Measurements from ENCODE around the gene LRP10. TPM values are rescaled to one million over a fixed set of nuclear protein-coding genes. Genes with fewer than 3 reads are reported as not detected.

Gene LRP10
- polyA plus RNA-seq, 1 experiment: 87.8 TPM

DNA sequence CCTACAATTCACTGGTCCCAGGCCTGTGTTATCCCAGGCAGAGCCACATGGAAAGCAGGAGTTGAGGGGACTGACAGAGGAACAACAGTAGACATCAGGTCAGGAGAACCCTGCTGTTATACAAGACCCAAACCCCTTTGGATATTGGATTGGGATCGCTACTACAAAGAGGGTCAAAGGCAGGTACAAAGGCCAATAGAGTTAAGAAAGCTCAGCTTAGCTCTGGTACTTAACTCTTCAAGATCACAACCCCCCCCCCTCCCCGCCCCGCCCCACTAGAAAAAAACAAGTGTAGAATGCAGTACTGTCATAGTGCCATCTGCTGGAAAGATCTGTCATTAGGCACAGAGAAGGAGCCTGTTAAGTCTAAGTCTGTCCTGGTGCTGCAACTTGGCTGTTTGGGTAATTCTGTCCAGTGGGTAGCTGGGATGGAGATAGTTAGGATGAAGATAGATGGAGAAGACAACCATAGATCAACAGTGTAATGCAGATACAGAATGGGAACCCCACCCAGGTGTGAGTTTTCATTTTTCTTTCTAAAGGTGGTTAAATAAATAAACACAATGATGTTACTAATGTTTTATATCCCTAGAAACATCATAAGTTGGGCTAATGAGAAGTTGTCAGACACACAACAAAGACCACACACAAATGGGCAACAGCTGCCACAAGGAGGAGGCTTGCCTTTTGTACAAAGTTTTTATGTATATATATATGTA, 28.7 kb downstream of the LRP10 start:
- POLR2A ChIA-PET: interaction anchor here (0.7 kb wide), 1 partner anchor 66 kb away, joined by 3 read pairs; no protein-coding TSS in a partner anchor
- Histone ChIP-seq H3K27ac (ENCODE audit: low read depth, low read length) (no peak overlapping the region), H3K4me3 (ENCODE audit: low read depth, low read length) (no peak overlapping the region), H3K9me3 (ENCODE audit: control insufficient read depth, insufficient read depth, low read length) (no peaks in the 10 kb centered on the region), H3K27me3 (ENCODE audit: control insufficient read depth, insufficient read depth, low read length) (no peaks in the 10 kb centered on the region)
- CTCF ChIA-PET: interaction anchor here (0.5 to 9.0 kb wide), 33 partner anchors 9 to 512 kb away, joined by 3 to 89 read pairs (median 6); partner anchors contain the start of genes LRP10, MRPL52, PRMT5 and RBM23
- DNase-seq (ENCODE audit: low read depth, low spot score): peak; percentile 53
- TF ChIP-seq, protein P1, sequence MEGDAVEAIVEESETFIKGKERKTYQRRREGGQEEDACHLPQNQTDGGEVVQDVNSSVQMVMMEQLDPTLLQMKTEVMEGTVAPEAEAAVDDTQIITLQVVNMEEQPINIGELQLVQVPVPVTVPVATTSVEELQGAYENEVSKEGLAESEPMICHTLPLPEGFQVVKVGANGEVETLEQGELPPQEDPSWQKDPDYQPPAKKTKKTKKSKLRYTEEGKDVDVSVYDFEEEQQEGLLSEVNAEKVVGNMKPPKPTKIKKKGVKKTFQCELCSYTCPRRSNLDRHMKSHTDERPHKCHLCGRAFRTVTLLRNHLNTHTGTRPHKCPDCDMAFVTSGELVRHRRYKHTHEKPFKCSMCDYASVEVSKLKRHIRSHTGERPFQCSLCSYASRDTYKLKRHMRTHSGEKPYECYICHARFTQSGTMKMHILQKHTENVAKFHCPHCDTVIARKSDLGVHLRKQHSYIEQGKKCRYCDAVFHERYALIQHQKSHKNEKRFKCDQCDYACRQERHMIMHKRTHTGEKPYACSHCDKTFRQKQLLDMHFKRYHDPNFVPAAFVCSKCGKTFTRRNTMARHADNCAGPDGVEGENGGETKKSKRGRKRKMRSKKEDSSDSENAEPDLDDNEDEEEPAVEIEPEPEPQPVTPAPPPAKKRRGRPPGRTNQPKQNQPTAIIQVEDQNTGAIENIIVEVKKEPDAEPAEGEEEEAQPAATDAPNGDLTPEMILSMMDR (IDR thresholded peaks at IDR 0.05; ENCODE audit: low read depth, low read length): peak; percentile 66

DNA sequence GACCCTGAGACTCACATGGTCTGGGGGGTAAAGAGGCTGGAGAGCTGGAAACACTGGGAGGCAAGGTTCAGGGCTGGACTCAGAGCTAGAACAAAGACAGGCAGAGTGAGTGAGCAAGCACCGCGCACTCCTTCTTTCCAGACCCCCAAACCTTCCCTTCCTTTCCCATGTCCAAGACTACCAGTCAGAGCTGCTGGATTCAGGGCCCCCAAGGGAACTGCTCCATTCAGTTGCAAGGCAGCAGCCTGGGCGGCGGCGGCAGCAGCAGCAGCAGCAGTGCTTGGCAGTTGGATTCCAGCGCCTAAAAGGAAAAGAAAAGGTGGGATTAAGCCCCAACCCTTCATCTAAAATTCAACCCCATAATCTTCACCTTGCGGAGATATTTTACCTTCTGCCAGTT, 30.3 kb downstream of the LRP10 start:
- no peak for DNase-seq (ENCODE audit: low read depth, low spot score)
- Histone ChIP-seq H3K27me3 (ENCODE audit: control insufficient read depth, insufficient read depth, low read length) (no peaks in the 10 kb centered on the region), H3K4me3 (ENCODE audit: low read depth, low read length) (no peak overlapping the region), H3K27ac (ENCODE audit: low read depth, low read length) (no peak overlapping the region), H3K9me3 (ENCODE audit: control insufficient read depth, insufficient read depth, low read length) (no peaks in the 10 kb centered on the region)
- ChIA-PET POLR2A (no interaction called here), CTCF (interaction anchor here (0.7 to 9.0 kb wide), 11 partner anchors 9 to 346 kb away, joined by 3 to 89 read pairs (median 7); partner anchors contain the start of gene LRP10)
- TF ChIP-seq, protein P1 (IDR thresholded peaks at IDR 0.05; ENCODE audit: low read depth, low read length): no peak

DNA sequence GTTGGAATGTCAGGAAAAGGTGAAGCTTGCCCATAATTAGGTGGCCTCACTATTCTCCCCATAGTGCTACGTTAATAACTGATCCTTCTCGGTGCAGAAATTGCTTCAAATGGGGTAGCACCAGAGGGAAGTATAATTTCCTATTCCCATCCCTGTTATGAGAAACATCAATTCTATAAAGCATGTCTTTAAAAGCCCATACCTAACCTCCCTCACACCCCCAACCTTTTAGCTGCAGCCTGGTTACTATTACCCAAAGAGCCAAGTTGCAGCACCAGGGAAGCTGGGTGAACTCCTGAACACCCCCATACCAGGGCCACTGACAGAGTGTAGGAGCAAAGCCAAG, 32.2 kb downstream of the LRP10 start:
- ChIA-PET CTCF (interaction anchor here (1.5 to 9.0 kb wide), 4 partner anchors 31 to 348 kb away, joined by 3 to 89 read pairs (median 44); partner anchors contain the start of gene LRP10), POLR2A (no interaction called here)
- Histone ChIP-seq H3K9me3 (ENCODE audit: control insufficient read depth, insufficient read depth, low read length) (no peaks in the 10 kb centered on the region), H3K4me3 (ENCODE audit: low read depth, low read length) (no peak overlapping the region), H3K27me3 (ENCODE audit: control insufficient read depth, insufficient read depth, low read length) (no peaks in the 10 kb centered on the region), H3K27ac (ENCODE audit: low read depth, low read length) (no peak overlapping the region)
- DNase-seq (ENCODE audit: low read depth, low spot score): no peak
- TF ChIP-seq, protein P1 (IDR thresholded peaks at IDR 0.05; ENCODE audit: low read depth, low read length): no peak

DNA sequence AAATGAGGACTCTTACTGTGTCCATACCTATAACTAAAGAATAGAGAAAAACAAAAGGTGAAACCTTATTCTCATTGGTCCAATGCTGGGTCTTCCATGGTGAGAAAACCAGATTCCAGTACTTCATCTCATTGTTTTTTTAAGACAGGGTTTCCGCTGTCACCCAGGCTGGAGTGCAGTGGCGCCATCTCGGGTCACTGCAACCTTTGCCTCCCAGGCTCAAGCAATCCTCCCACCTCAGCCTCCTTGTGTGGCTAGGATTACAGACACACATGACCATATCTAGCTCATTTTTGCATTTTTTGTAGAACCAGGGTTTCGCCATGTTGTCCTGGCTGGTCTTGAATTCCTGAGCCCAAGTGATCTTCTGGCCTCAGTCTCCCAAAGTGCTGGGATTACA, 34.1 kb downstream of the LRP10 start:
- no peak overlapping the region for H3K27ac ChIP-seq (ENCODE audit: low read depth, low read length)
- no peaks in the 10 kb centered on the region for H3K9me3 ChIP-seq (ENCODE audit: control insufficient read depth, insufficient read depth, low read length)
- no peak overlapping the region for H3K4me3 ChIP-seq (ENCODE audit: low read depth, low read length)
- ChIA-PET POLR2A (no interaction called here), CTCF (no interaction called here)
- no peak for DNase-seq (ENCODE audit: low read depth, low spot score)
- no peaks in the 10 kb centered on the region for H3K27me3 ChIP-seq (ENCODE audit: control insufficient read depth, insufficient read depth, low read length)
- TF ChIP-seq, protein P1 (IDR thresholded peaks at IDR 0.05; ENCODE audit: low read depth, low read length): no peak

DNA sequence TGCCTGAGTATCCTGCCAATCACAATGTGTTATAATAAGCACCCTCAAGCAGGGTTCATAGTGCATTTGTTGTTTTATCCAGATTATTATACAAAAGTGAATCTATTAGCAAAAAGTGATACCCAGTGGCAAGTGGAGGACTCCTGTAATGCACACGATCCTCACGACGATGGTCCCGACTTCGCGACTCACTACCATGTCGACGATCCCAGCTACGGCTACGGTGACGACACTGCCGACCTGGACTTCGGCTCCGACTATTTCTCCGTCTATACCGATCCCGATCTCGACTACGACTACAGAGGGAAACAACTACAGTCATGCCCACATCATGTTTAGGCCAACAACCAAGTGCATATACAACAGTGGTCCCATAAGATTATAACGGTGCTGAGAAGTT, 34.5 kb downstream of the LRP10 start:
- CTCF ChIA-PET: no interaction called here
- POLR2A ChIA-PET: no interaction called here
- no peaks in the 10 kb centered on the region for H3K27me3 ChIP-seq (ENCODE audit: control insufficient read depth, insufficient read depth, low read length)
- no peak overlapping the region for H3K4me3 ChIP-seq (ENCODE audit: low read depth, low read length)
- DNase-seq (ENCODE audit: low read depth, low spot score): no peak
- TF ChIP-seq, protein P1 (IDR thresholded peaks at IDR 0.05; ENCODE audit: low read depth, low read length): no peak
- no peak overlapping the region for H3K27ac ChIP-seq (ENCODE audit: low read depth, low read length)
- no peaks in the 10 kb centered on the region for H3K9me3 ChIP-seq (ENCODE audit: control insufficient read depth, insufficient read depth, low read length)
